T-helper 1 cell treated with Interleukin-12 subunit alpha and Interleukin-12 subunit beta and Interleukin-4 antibody, amounts not matched to agents 30 ng/mL and 1 ng/mL, for 36 hours (primary cell): Measurements from ENCODE around the gene TMEM143. TPM values are rescaled to one million over a fixed set of nuclear protein-coding genes. Genes with fewer than 3 reads are reported as not detected.

Experiments
- intact Hi-C: fragments of 100-400 bp; cut with micrococcal nuclease; formaldehyde crosslinking; loops from one replicate; pipeline ENCODE4 v1.15.1; 2024
- total RNA-seq: library from RNA; stranded (reverse); gene quantifications from 2 replicates; pipeline ENCODE4 v1.2.3, GENCODE V29; 2022

TMEM143 gene
- total RNA-seq, 1 donor from 2014 or later, result 14.7 TPM

DNA sequence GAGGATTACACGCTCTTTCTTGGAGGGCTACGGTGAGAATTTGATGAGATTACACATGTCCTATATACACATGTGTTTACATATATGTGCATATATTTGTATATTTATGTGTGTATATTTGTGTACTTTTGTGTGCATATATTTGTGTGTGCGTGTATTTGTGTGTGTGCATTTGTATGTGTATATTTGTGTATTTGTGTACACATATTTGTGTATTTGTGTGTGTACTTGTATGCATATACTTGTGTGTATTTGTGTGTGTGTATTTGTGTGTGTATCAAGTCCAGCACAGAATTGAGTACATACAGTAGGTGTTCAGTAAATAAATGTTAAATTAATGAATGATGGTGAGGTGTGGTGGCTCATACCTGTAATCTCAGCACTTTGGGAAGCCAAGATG, 1.8 kb downstream of the TMEM143 start:
- intact Hi-C loops, result loop anchor here (2.0 to 5.0 kb wide), 2 partner anchors 1087 to 1325 kb away; partner anchors contain the start of gene INAFM1

DNA sequence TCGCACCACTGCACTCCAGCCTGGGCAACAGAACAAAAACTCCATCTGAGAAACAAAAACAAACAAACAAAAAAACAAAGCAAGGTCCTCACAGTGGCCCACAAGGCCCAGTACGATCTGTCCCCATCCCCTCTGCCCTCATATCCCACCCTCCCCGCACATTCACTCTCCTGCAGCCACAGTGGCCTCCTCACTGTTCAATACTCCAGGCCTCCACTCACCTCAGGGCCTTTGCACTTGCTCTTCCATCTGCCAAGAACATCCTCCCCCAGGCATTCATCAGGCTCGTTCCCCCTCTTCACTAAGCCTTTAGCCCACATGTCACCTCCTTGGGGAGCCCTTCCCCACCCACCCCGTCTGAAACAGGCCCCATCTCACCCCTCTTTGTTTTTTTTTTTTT, 4.6 kb downstream of the TMEM143 start:
- intact Hi-C loops, result no loop called here

DNA sequence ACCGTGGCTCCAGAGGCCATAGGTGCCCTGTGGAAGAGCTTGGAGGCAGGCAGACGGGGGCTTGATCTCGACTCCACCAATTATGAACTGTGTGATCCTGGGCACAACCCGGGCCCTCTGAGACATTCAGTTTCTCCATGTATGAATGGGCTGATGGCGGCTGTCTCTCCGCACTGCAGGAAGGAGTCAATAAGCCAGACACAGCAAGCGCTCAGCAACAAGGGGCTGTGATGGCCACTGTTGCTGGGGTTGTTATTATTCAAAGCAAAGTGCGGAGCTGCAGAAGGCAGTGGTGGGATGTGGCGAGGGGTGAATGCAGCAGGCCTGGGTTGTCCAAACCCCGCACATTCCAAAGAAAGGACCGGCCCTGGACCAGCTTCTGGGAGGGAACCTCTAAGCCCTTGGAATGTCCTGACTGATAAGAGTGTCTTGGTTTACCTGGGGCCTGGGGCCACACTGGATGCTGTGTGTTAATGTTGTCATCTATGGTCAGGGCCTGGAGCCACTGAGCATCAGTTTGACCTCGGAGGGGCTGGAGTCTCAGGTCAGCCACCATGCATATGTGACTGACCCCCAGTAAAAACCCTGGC, 8.3 kb downstream of the TMEM143 start:
- intact Hi-C loops, result no loop called here

DNA sequence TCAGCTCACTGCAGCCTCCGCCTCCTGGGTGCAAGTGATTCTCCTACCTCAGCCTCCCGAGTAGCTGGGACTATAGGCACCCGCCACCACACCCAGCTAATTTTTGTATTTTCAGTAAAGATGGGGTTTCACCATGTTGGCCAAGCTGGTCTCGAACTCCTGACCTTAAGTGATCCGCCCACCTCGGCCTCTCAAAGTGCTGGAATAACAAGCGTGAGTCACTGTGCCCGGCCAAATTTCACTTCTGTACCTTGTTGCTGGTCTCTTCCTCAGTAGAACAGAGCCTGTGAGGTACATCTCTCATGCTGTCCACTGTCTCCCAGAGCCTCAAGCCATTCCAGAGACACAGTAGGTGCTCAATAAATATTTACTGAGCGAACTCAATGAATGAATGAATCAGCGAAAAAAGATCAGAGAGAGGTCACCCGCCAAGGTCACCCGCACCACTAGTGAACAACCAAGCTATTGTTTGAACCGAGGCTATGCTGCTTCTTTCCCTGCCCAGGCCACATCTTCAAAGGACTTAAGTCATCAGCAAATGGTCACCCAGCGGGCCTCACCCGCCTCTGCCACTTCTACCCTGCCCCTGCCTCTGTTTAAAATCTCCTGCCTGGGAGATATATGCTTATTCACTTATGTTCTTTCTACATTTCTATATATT, 9.3 kb downstream of the TMEM143 start:
- intact Hi-C loops, result no loop called here

DNA sequence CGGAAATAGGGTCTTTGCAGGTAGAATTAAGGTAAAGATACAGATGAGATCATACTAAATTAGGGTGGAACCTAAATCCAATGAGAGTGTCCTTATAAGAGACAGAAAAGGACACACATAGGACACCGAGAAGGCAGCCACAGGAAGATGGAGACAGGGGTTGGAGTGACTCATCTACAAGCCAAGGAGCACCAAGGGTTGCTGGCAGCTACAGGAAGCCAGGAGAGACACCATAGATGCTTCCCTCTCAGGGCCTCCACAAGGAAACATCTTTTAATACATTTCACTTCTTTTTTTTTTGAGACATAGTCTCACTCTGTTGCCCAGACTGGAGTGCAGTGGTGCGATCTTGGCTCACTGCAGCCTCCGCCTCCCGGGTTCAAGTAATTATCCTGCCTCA, 10.1 kb downstream of the TMEM143 start:
- intact Hi-C loops, result no loop called here

DNA sequence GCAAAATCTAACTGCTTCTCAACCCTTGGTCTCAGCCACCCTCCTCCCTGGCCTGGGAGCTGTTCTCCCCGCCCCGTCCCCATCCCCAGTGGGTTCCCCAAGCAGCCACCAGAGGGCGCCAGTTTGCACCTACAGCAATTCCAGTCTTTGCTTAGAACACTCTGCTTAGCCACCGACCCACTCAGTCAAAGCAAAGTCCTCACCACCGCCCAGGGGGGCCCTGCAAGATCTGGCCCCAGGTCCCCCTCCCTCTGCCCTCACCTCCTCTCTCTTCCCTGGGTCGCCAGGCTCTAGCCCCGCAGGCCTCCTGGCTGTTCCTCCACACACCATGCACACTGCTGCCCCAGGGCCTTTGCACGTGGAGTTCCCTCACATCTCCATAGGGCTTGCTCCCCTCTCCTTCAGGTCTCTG, 12.4 kb downstream of the TMEM143 start:
- intact Hi-C loops, result loop anchor here (1.0 to 2.0 kb wide), 4 partner anchors 17 to 233 kb away; a partner anchor contains a TSS

DNA sequence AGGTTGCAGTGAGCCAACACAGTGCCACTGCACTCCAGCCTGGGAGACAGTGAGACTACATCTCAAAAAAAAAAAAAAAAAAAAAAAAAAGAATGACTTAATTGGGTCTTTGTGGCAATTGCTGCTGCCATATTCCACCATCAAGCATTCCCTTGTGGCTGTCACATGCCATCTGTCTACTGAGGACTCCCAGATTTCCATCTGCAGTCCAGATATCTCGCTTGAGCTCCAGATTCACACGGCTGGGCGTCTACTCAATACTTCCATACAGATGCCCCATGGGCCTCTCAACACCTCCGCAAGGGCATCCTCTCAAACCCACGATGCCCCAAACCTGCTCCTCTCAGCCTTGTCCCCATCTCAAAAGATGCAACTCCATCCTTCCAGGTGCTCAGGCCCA, 12.9 kb downstream of the TMEM143 start:
- intact Hi-C loops, result loop anchor here (1.0 to 2.0 kb wide), 4 partner anchors 16 to 233 kb away; a partner anchor contains a TSS

DNA sequence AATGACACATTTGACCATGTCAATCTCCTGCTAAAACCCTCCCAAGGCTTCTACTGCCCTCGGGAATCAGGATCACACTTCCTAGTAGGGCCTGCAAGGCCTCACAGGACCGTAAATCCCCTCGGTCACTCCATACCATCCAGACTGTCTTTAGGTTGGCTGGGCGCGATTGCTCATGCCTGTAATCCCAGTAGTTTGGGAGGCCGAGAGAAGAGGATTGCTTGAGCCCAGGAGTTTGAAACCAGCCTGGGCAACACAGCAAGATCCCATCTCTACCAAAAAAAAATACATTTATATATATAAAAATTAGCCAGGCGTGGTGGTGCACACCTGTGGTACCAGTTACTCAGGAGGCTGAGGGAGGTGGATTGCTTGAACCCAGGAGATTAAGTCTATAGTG, 15.0 kb downstream of the TMEM143 start:
- intact Hi-C loops, result no loop called here

DNA sequence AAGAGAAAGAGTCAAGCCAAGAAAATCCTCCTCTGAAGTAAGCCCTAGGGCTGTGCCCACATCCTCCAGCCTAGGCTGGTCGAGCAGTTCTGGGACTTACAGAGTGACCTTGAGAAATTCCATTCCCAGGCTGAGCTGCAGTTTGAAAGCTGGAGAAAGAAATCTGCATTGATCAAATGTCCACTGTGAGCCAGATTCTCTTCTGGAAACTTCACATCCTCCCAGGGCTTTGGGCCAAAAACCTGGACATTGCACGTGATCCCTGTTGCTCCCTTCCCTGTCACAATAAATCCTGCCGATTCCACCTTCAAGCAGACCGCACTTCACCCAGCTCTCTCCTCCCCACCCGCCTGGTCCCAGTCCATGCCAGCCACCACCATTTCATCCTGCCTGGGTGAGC, 15.7 kb downstream of the TMEM143 start:
- intact Hi-C loops, result no loop called here

DNA sequence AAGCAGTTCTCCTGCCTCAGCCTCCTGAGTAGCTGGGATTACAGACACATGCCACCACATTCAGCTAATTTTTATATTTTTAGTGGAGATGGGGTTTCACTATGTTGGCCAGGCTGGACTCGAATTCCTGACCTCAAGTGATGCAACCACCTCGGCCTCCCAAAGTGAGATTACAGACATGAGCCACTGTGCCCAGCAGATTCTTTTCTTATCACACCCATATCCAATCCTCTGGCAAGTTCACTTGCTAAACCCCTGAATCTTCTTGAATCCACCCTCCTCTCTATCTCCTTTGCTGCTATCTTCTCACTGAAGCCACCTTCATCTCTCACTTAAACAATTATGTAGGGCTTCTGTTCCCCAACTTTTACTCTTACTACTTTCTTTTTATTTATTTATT, 17.5 kb downstream of the TMEM143 start:
- intact Hi-C loops, result no loop called here

DNA sequence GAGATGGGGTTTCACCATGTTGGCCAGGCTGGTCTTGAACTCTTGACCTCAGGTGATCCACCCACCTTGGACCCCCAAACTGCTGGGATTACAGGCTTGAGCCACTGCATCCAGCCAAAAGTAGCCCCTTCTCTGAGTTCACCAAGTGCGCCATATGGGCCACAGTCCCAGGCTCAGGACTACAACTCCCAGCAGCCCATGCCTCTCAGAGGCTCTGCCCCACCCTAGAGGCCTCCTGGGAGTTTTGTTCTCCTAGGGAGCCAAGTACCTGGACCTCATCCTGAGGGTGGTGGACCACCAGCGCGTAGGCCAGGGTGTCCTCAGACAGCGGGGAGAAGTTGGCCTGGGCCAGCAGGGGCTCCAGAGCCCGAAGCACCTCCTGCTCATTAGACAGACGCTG, 18.8 kb downstream of the TMEM143 start:
- intact Hi-C loops, result no loop called here

DNA sequence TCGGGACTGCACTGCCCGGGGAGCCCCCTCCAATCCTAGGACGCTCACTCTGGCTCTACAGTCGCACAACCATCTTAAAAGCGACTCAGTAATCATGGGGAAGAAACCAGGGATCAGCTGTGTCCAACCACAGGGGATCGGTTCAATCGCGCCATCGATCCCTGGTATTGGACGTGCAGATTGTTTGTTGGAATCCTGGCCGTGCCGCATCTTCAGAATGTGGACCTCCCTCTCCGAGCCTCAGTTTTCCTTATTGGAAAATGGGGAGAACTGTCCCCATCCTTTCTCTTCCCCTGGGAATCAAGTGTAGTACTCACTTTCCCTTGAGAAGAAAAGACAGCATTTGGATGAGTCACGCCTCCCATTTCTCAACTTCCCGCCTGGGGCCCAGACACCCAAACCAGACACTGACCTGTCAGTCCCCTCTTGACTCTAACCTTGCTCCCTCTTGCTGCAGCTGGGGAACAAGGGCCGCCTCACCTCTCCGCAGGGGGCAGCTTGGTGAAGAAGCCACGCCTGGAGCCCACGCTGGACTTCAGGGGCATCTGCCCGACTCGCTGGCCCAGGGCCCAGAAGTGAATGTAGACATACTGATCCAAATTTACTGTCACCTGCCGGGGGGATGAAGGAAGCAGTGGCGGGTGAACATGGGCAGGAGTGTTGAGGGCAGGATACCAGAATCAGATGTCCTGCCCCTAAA, 20.7 kb downstream of the TMEM143 start:
- intact Hi-C loops, result no loop called here

DNA sequence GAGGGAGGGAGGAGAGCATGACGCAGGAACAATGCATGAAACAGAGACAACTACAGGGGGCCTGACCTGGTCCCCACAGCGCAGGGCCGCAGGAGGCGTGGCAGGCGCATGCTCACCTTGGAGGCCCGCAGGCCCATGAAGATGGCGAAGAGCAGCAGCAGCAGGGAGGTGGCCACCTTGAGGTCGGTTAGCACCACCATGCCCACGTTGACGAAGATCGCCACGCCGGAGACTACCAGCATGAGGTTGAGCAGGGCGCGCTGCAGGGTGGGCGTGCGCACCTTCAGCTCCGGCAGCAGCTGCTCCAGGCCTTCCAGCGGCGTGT, 21.4 kb downstream of the TMEM143 start:
- intact Hi-C loops, result no loop called here

DNA sequence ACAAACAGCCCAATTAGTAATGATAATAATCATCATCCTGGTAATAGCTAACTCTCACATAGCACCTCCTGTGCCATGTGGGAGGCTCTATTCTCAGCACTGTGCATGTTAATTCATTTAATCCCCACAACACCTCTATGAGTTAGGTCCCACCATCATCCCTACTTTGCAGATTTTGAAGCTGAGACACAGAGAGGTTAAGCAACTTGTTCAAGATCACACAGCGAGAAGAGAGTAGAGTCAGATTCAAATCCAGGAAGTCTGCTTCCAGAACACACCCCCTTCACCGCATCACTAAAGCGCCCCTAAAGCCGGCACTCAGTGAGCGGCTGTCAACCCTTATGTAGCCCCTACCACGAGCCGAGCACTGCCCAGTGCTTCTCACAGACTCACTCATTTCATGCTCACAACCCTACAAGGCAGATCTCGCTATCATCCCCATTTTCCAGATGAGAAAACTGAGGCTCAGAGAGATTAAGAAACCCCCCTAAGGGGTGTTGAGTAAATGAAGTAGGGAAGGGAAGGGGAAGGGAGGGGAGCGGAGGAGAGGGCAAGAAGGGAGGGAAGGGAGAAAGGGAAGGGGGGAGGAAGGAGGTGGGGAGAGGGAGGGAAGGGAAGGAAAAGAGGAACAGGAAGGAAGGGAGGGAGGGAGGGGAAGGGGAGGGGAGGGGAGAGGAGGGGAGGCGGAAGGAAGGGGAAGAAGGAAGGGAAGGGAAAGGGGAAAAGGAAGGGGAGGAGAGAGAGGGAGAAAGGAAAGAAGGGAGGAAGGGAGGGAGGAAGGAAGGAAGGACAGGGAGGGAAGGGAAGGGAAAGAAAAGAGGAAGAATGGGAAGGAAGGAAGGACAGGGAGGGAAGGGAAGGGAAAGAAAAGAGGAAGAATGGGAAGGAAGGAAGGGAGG, 22.0 kb downstream of the TMEM143 start:
- intact Hi-C loops, result no loop called here

DNA sequence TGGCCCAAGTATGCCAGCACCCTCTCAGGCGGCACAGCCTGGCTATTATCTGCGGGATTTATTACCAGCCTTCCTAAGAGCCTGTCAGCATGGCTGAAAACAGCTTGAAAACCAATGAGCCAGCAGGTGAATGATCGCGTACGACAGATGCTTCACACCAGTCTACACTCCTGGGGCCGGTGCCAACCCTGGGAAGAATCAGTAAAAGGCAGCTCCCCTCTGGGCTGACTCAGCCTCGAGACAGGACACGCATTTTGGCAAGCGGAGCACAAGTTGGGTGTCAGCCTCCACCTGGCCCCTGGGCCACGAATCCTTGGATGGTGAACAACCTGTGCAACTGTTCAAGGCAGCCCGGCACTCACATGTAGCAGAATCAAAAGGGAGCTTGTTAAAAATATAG, 22.7 kb downstream of the TMEM143 start:
- intact Hi-C loops, result no loop called here

DNA sequence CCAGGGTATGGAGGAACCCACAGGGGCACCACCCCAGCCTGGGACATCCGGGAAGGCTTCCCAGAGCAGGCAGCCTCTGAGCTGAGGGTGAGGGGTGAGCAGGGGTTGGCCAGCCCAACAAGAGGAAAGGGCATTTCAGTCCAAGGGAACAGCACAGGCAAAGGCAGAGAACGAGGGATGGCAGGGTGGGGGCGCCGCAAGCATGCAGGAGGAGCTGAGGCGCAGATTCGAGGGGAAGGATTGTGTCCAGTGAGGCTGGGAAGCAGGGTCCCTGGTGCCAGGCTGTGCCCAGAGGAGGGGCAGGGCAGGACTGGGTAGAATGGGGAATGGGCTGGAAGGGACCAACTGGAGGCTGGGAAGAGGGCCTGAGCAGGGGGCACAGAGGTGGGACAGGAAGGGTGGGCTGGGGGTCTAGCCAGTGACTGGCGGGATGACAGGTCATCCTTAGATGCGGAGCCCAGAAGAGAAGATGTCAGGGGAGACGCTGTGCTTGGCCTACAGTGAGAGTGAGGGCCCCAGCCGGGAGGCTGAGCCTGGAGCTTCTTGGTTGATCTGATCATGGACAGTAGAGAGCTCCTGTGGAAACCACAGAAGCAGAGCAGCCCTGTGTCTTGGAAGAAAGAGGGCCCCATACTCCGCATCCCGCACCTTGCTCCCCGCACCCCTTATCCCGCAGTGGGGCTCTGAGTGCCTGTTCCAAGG, 24.8 kb downstream of the TMEM143 start:
- intact Hi-C loops, result no loop called here

DNA sequence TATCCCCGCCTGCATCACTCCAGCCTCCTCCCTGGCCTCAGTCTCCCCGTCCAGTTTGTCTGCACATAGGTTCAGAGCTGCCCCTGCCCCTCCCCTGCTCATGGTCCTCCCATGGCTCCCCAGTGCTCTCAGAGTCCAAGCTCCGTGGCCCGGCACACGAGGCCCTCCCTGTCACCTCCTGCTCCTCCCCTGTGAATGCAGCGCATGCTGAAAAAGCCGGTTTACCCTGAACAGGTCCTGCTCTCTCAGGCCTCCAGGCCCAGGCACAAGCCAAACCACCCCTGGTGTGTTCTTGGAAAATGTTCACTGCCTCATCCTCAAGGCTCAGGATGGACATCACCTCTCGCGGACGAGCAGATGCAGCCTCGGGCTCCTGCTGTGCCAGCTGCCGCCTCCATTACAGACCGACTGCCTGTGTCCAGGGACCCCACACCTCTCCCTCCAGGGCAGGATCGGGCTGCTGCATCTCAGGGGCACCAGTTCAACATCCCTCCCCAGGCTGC, 25.4 kb downstream of the TMEM143 start:
- intact Hi-C loops, result no loop called here

DNA sequence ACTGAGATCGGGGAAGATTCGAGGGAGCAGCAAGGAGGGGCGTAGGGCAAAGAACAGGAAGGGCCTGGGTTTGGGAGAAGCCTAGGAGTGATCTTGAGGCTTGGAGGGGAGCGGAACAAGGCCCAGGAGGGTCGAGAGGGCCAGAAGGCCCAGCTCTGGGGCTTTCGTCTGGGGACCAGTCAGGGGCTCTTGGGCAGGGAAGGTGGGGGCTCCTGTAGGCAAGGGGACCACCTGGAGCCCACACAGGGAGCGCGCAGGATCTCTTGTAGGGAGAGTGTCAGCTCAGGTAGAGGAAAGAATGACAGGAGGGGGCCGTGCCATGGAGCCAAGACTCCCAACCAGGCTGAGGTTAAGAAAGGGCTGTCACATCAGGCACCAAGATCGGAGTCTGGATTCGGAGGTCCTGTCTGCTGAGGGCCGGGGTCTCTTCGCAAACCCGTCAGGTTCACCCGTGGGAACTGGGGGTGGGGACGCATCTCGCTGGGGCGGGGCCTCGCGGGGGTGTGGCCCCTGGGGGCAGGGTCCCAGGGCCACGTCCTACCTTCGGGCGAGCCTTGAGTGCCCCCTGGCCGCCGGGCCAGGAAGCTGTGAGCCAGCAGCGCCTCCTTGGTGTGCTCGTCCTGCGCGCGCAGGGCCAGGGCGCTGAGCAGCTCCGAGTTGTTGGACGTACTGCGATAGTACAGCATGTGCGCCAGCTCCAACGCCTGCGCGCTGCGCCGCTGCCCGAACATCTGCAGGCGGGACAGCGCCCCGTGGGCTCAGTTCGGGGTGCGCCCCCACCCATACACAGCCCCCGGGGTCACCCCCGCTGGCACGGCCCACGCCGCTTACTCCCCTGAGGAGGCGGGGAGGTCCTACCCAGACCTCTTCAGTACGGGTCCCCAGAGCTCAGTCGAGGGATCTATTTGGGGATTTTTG, 30.0 kb downstream of the TMEM143 start:
- intact Hi-C loops, result loop anchor here (1.0 to 5.0 kb wide), 13 partner anchors 12 to 304 kb away; partner anchors contain the start of genes CYTH2, DBP, KDELR1 and LMTK3

DNA sequence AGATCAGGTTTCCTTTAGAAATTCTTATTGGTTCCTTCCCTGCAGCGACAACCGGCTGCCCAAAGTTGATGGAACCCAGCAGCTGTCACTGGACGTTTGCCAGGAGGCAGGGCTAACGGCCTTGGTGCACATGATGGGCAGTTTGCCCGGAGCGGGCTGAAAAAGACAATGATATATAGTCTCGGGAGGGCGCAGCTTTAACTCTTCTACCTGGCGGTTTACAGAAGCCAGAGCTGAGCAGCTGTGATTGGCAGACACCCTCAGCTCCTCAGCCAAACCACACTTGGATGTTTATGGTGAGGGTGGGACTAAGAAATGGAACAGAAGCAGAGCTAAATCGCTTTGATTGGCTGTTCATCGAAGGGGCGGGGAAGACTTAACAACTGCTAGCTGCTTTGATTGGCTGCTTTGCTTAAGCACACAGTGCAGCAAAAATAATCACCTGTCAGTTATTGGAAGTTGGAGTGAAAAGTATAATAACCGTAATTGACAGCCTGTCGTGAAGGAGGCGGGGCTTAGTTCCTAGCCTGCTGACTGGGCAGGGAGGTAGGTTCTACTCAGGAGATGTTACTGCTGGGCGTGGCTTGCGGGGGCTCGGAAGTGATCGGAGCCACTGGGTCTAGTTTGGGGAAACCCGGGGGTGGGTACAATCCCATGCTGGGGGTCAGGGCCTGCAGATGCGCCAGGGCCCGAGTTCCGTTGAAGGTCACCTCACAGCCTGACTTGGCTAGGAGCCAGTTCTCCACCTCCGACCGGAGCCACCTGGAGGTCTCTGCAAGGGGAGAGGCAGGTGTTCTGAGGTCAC, 30.9 kb downstream of the TMEM143 start:
- intact Hi-C loops, result loop anchor here (1.0 to 5.0 kb wide), 11 partner anchors 12 to 304 kb away; partner anchors contain the start of genes CYTH2, DBP, KDELR1 and LMTK3
